ENCODE measurements around the gene PEA15. TPM values are rescaled to one million over a fixed set of nuclear protein-coding genes. Genes with fewer than 3 reads are reported as not detected.
A peak's percentile ranks its signal among the peaks of the same experiment; 100 is the strongest.

PEA15 gene
- total RNA-seq, 1 donor from 2014 or later, result 325 TPM

- Mint-ChIP-seq H3K4me1 (ENCODE audit: low read depth) (peaks cover 10% of the 10 kb centered on the region), H3K36me3 (ENCODE audit: low read depth) (no peaks in the 10 kb centered on the region), H3K4me3 (ENCODE audit: unreplicated experiment) (no peak overlapping the region), H3K27me3 (ENCODE audit: low read depth) (peaks cover 5% of the 10 kb centered on the region), H3K27ac (ENCODE audit: unreplicated experiment) (no peak overlapping the region), H3K9me3 (ENCODE audit: low read depth) (no peaks in the 10 kb centered on the region)
- DNase-seq (ENCODE audit: low spot score), result no peak
- no peak for TF ChIP-seq CTCF (IDR thresholded peaks at IDR 0.05)
These were observed 16.8 kb upstream of the PEA15 start for GRCh38 chr1:160188341-160188740.

- Mint-ChIP-seq H3K27me3 (ENCODE audit: low read depth) (peaks cover 5% of the 10 kb centered on the region), H3K4me1 (ENCODE audit: low read depth) (peaks cover 10% of the 10 kb centered on the region), H3K4me3 (ENCODE audit: unreplicated experiment) (no peak within 1 kb of the TSS), H3K9me3 (ENCODE audit: low read depth) (no peaks in the 10 kb centered on the region), H3K36me3 (ENCODE audit: low read depth) (no peaks in the 10 kb centered on the region), H3K27ac (ENCODE audit: unreplicated experiment) (no peak within 1 kb of the TSS)
- no peak for DNase-seq (ENCODE audit: low spot score)
- TF ChIP-seq CTCF (IDR thresholded peaks at IDR 0.05), result no peak
These were observed 15.2 kb upstream of the PEA15 start, which contains the start of gene CASQ1 for GRCh38 chr1:160189649-160190625. Gene CASQ1 (plus strand): TSS chr1:160190575. CDS start chr1:160190752, 177 bp downstream.

GRCh38 chr1:160191756-160192155 lies 13.4 kb upstream of the PEA15 start:
- Mint-ChIP-seq H3K27ac (ENCODE audit: unreplicated experiment) (no peak overlapping the region), H3K9me3 (ENCODE audit: low read depth) (no peaks in the 10 kb centered on the region), H3K4me3 (ENCODE audit: unreplicated experiment) (no peak overlapping the region), H3K4me1 (ENCODE audit: low read depth) (peaks cover 10% of the 10 kb centered on the region), H3K36me3 (ENCODE audit: low read depth) (no peaks in the 10 kb centered on the region), H3K27me3 (ENCODE audit: low read depth) (no peaks in the 10 kb centered on the region)
- no peak for DNase-seq (ENCODE audit: low spot score)
- TF ChIP-seq CTCF (IDR thresholded peaks at IDR 0.05), result no peak

- Mint-ChIP-seq H3K27me3 (ENCODE audit: low read depth) (no peaks in the 10 kb centered on the region), H3K36me3 (ENCODE audit: low read depth) (no peaks in the 10 kb centered on the region), H3K9me3 (ENCODE audit: low read depth) (no peaks in the 10 kb centered on the region), H3K27ac (ENCODE audit: unreplicated experiment) (no peak overlapping the region), H3K4me3 (ENCODE audit: unreplicated experiment) (no peak overlapping the region), H3K4me1 (ENCODE audit: low read depth) (peaks cover 10% of the 10 kb centered on the region)
- TF ChIP-seq CTCF (IDR thresholded peaks at IDR 0.05), result no peak
- no peak for DNase-seq (ENCODE audit: low spot score)
These were observed 12.9 kb upstream of the PEA15 start for GRCh38 chr1:160192234-160192633.

- no peaks in the 10 kb centered on the region for H3K36me3 Mint-ChIP-seq (ENCODE audit: low read depth)
- no peaks in the 10 kb centered on the region for H3K27me3 Mint-ChIP-seq (ENCODE audit: low read depth)
- peaks cover 10% of the 10 kb centered on the region for H3K4me1 Mint-ChIP-seq (ENCODE audit: low read depth)
- TF ChIP-seq CTCF (IDR thresholded peaks at IDR 0.05), result peak; percentile 93
- no peak for DNase-seq (ENCODE audit: low spot score)
- H3K27ac Mint-ChIP-seq (ENCODE audit: unreplicated experiment), result no peak overlapping the region
- no peak overlapping the region for H3K4me3 Mint-ChIP-seq (ENCODE audit: unreplicated experiment)
- H3K9me3 Mint-ChIP-seq (ENCODE audit: low read depth), result no peaks in the 10 kb centered on the region
These were observed 11.9 kb upstream of the PEA15 start for GRCh38 chr1:160193091-160193819.
